Body of pancreas (tissue), 4 donors: ENCODE results near the gene DNAJC1.

ENCODE experiments used
- CTCF ChIP-seq, 7 experiments: fragments of 450-650 bp in 4 of 7; fragments of 200-600 bp in 3 of 7; sonication (generic) in 3 of 7; IDR thresholded peaks; one replicate each; pipeline ENCODE4 v1.5.1; 2016 to 2019; ENCODE audit warnings: antibody characterized with exemption in 7 of 7
- POLR2A ChIP-seq, 3 donors: fragments of 450-650 bp; IDR thresholded peaks; one replicate each; pipeline ENCODE4 v1.6.1; 2016; ENCODE audit warnings: antibody characterized with exemption in 3 of 3, mild to moderate bottlenecking in 2 of 3

GRCh38 chr10:21801609-21802008 lies 201.9 kb downstream of the DNAJC1 start:
- no peak for TF ChIP-seq POLR2A (IDR thresholded peaks at IDR 0.05)
- TF ChIP-seq CTCF (IDR thresholded peaks at IDR 0.05) = no peak
